Superior temporal gyrus (tissue), 1 donor: Measurements from ENCODE around the gene SEPHS2.
"Not testable (repeated sequence)": the region's sequence is repeated elsewhere in the genome, so short reads cannot be mapped to it uniquely, and the experiment has no call there.

Experiments
- DNase-seq: peaks from one replicate; pipeline ENCODE4 v3.0.0-alpha.2; 2016; ENCODE audit errors: extremely low spot score

Gene SEPHS2, protein sequence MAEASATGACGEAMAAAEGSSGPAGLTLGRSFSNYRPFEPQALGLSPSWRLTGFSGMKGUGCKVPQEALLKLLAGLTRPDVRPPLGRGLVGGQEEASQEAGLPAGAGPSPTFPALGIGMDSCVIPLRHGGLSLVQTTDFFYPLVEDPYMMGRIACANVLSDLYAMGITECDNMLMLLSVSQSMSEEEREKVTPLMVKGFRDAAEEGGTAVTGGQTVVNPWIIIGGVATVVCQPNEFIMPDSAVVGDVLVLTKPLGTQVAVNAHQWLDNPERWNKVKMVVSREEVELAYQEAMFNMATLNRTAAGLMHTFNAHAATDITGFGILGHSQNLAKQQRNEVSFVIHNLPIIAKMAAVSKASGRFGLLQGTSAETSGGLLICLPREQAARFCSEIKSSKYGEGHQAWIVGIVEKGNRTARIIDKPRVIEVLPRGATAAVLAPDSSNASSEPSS

DNA sequence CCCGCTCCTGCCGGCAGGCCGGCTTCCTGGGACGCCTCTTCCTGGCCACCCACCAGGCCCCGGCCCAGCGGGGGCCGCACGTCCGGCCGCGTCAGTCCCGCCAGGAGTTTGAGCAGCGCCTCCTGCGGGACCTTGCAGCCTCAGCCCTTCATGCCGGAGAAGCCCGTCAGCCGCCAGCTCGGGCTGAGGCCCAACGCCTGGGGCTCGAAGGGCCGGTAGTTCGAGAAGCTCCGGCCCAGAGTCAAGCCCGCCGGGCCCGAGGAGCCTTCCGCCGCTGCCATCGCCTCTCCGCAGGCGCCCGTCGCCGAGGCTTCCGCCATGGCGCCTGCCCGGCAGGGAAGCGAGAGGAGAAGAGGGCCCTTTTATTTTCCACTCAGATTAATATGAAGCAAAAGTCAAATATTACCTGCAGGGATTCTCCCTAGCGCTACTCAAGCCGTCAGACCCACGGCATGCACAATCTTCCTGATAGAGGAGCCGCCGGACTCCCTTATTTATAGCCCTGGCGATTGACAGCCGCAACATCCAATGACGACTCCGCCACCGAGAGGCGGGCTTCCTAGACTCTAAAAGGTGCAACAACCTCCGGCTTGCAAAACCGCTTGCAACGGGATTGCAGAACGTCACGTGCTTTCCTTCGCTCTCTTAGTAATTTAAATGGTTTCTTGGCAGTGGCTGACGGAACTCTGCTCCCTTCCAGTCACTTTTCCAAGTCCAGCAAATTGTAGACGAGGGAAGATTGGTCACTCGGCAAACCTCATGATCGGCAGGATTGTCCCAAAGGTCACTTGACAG is at the start of gene SEPHS2:
Gene SEPHS2, minus strand, starts transcription at position 467 of the 795 bp plus-strand sequence. Its CDS starts 147 bp downstream, at position 320.
- peak; percentile 99 for DNase-seq

DNA sequence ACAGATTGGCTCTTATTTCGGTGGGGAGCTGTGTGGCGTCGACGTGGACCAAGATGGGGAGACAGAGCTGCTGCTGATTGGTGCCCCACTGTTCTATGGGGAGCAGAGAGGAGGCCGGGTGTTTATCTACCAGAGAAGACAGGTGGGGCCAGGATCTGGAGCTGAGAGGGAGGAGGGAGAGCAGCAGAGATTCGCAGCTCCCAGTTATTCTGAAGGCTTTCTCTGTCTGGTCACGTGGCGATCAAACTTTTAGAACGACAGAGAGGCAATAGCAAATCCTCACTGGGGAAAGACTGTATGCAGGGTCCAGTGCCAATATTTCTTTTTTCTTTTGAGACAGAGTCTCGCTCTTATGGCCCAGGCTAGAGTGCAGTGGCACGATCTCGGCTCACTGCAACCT is 49.0 kb upstream of the SEPHS2 start:
- no peak for DNase-seq

GRCh38 chr16:30493941-30494488 is 48.3 kb upstream of the SEPHS2 start:
- no peak for DNase-seq

- DNase-seq = no peak
These were observed 46.2 kb upstream of the SEPHS2 start for GRCh38 chr16:30491744-30492308.

GRCh38 chr16:30491229-30491628 is 45.6 kb upstream of the SEPHS2 start:
- DNase-seq = no peak

- no peak for DNase-seq
These were observed 44.5 kb upstream of the SEPHS2 start for GRCh38 chr16:30490210-30490609.

DNA sequence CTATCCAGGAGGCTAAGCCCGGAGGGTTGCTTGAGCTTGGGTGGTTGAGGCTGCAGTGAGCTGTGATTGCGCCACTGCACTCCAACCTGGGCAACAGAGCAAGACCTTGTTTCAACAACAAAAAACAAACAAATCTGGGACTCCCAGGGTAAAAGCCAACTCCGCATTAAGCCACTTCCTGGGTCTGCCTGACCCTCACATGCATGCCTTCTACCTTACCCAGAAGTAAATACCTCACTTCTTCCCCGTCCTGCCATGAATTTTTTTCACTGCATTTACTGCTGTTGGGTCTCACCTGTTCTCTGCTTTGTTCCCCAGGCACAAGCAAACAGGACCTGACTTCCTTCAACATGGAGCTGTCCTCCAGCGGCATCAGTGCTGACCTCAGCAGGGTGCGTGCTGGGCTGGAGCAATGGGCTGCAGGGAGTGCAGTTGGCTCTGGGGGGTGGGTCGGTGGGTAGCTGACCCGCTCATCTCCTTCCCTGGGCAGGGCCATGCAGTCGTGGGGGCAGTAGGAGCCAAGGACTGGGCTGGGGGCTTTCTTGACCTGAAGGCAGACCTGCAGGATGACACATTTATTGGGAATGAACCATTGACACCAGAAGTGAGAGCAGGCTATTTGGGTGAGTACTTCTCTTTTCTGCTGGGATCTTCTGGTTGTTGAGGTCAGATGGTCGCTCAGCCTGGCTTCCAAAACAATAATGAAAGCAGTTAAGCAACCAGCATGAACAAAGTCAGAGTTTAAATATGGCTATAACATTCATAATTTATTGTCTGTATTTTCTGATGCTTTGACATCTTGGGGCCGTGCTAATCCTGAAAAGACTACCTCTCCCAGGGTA is 43.3 kb upstream of the SEPHS2 start:
- no peak for DNase-seq

GRCh38 chr16:30485818-30486436 is 40.3 kb upstream of the SEPHS2 start:
- no peak for DNase-seq

DNA sequence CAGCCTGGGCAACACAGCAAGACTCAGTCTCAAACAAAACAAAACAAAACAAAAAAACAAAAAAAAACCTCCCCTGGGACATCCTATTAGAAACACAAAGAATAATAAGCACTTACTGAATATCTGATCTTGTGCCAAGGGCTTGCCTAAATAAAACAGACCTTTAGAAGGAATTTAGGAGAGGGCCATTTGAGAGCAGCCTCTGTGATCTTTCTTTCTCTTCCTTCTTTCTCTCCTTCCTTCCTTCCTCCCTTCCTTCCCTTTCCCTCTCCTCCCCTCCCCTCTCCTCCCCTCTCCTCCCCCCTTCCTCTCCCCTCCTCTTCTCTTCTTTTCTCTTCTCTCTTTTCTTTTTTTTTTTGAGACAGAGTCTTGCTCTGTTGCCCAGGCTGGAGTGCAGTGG is 39.2 kb upstream of the SEPHS2 start:
- no peak for DNase-seq

- DNase-seq = no peak
These were observed 36.7 kb upstream of the SEPHS2 start for GRCh38 chr16:30482366-30482765.

DNA sequence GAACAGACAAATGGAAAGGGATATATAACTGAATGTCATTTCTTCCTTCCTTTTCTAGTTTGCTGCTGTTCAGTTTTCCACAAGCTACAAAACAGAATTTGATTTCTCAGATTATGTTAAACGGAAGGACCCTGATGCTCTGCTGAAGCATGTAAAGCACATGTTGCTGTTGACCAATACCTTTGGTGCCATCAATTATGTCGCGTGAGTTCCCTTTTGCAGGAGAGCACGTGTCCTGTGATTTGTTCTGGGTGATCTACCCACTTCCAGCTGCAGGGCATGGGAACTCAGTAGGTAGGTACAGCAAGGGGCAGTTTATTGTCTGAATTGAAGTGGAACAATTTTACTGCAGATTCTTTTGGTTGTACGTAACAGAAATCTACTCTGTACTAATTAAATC is 35.7 kb upstream of the SEPHS2 start:
- DNase-seq = no peak

DNA sequence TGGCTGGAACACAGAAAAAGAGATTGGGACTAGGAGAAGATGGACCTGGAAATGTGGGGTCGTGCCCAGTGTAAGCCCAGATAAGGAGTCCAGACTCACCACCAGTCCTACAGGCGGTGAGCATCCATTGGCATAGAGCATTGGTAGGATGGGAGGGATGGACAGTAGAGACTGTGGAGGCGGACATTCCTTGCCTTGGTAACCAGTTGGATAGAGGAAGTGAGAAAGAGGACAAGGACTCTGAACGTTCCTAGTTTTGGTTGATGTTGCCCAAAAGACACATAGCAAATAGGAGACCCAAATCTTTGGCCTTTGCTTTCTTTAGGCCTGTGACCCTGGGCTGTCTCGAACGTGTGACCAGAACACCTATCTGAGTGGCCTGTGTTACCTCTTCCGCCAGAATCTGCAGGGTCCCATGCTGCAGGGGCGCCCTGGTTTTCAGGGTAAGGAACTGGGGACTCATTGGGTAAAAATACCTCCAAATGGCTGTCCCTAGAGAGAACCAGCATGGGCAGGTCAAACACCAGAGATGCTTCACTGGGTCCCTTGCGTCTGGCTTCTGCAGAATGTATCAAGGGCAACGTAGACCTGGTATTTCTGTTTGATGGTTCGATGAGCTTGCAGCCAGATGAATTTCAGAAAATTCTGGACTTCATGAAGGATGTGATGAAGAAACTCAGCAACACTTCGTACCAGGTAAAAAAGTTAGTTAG is 33.2 kb upstream of the SEPHS2 start:
- DNase-seq = no peak

- not testable (repeated sequence) for DNase-seq
These were observed 32.1 kb upstream of the SEPHS2 start for GRCh38 chr16:30477773-30478172.

- no peak for DNase-seq
These were observed 31.3 kb upstream of the SEPHS2 start for GRCh38 chr16:30476991-30477390.

DNA sequence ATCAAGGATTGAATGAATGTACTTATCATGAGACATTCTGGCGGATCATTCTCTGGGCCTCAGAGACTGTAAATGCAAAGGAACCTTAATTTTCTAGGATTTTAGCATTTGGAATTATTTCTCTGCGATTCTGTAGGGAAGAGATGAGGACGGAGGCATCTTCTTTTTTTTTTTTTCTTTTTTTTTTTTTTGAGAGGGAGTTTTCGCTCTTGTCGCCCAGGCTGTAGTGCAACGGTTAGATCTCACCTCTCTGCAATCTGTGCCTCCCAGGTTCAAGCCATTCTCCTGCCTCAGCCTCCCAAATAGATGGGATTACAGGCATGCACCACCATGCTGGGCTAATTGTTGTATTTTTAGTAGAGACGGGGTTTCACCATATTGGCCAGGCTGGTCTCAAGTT is 29.0 kb upstream of the SEPHS2 start:
- no peak for DNase-seq

- DNase-seq = no peak
These were observed 28.4 kb upstream of the SEPHS2 start for GRCh38 chr16:30474074-30474452.

DNA sequence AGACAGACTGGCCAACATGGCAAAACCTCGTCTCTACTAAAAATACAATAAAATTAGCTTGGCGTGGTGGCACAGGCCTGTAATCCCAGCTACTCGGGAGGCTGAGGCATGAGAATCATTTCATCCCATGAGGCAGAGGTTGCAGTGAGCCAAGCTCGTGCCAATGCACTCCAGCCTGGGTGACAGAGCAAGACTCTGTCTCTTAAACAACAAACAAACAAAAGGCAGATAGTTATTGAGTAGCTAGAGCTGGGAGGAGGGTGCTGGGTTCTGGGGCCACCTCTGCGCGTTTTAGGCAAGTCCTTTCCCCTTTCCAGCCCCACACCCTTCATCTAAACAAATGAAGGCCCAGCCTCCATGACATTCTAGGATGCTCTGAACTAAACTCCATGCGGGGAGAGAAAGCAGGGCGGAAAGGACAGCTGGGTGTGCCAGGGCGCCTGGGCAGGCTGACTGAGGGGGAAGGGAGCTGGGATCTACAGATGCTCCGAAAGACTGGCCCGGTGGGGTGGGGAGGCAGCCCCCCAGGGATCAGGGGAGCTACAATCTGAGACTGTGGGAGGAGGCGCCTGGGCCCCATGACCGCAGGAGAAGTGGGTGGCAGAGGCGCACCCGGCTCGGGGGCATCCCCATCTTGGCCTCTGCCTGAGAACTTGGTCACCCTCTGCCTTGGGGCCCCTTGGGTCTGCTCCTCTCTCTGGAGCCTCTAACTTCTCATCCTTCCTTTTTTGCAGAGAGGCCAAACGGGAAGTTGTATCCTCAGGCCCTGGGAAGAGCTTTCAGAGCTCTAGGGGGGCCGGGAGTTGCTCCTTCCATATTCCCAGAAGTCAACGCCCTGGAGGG is 27.8 kb upstream of the SEPHS2 start:
- no peak for DNase-seq

GRCh38 chr16:30472328-30472942 is 26.8 kb upstream of the SEPHS2 start, which contains the start of gene ITGAL:
Gene ITGAL (plus strand): TSS chr16:30472742. CDS start chr16:30472838, 96 bp downstream.
- no peak for DNase-seq

DNA sequence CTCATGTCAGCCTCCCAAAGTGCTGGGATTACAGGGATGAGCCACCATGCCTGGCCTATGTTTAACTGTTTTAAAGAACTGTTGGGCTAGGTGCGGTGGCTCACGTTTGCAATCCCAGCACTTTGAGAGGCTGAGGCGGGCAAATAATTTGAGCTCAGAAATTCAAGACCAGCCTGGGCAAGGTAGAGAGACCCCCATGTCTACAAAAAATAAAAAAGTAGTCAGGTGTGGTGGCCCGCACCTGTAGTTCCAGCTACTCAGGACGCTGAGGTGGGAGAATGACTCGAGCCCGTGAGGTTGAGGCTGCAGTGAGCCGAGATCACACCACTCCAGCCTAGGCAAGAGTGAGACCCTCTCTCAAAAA is 24.9 kb upstream of the SEPHS2 start:
- no peak for DNase-seq
